Measurements from ENCODE around the gene BMP2K.

- TF ChIP-seq CTCF (conservative IDR thresholded peaks at IDR 0.05; ENCODE audit: low read depth in 2 of 2) (no peak), JUNB (IDR thresholded peaks at IDR 0.05; ENCODE audit: unreplicated experiment) (no peak), EZH2 (IDR thresholded peaks at IDR 0.05; ENCODE audit: low read depth, unreplicated experiment) (no peak)
Observed at GRCh38 chr4:78960926-78961325, 184.8 kb downstream of the BMP2K start.

Measured in GM23338 (cell line).